Stimulated activated naive B cell treated with anti-CD40 and anti-IgM and Interleukin-4, amounts not matched to agents 10 μg/mL and 1 μg/mL and 100 μg/mL, for 72 hours (primary cell): ENCODE data around the gene ADM2.

Experiments
- ATAC-seq, 2 donors: fragments of 150-1000 bp; cut with Tn5 transposase; replicated peaks; 2 replicates each; pipeline ENCODE4 v1.10.0; 2021; ENCODE audit warnings: moderate library complexity in 1 of 2
- DNase-seq: peaks from one replicate; pipeline ENCODE4 v3.0.0; 2021
- H3K27ac Mint-ChIP-seq: one replicate; pipeline ENCODE4 v1.8.0; 2022; ENCODE audit warnings: mild to moderate bottlenecking, mixed read lengths
- H3K27me3 Mint-ChIP-seq, 2 donors: one replicate each; pipeline ENCODE4 v1.8.0; 2022; ENCODE audit warnings: mixed read lengths in 2 of 2
- H3K36me3 Mint-ChIP-seq, 2 donors: one replicate each; pipeline ENCODE4 v1.8.0; 2022; ENCODE audit warnings: mixed read lengths in 2 of 2, mild to moderate bottlenecking in 1 of 2
- H3K4me1 Mint-ChIP-seq, 2 donors: one replicate each; pipeline ENCODE4 v1.8.0; 2022; ENCODE audit warnings: mixed read lengths in 2 of 2, mild to moderate bottlenecking in 1 of 2
- H3K4me3 Mint-ChIP-seq, 2 donors: one replicate each; pipeline ENCODE4 v1.8.0; 2022; ENCODE audit warnings: mild to moderate bottlenecking in 2 of 2, mixed read lengths in 2 of 2, moderate library complexity in 1 of 2
- H3K9me3 Mint-ChIP-seq, 2 donors: one replicate each; pipeline ENCODE4 v1.8.0; 2022; ENCODE audit warnings: mixed read lengths in 2 of 2, mild to moderate bottlenecking in 1 of 2

Gene ADM2

GRCh38 chr22:50468626-50469025 is 12.7 kb upstream of the ADM2 start:
- H3K36me3 Mint-ChIP-seq: peaks cover 18 to 36% of the 10 kb centered on the region in 2 donors
- H3K4me1 Mint-ChIP-seq: peaks cover 57 to 70% of the 10 kb centered on the region in 2 donors
- peak overlapping the region; percentile 92 for H3K27ac Mint-ChIP-seq
- no peaks in the 10 kb centered on the region for H3K9me3 Mint-ChIP-seq
- H3K4me3 Mint-ChIP-seq: peak overlapping the region; percentile 65 to 80
- H3K27me3 Mint-ChIP-seq: no peaks in the 10 kb centered on the region
- ATAC-seq (no peak), DNase-seq (no peak)

GRCh38 chr22:50469377-50470305 is 11.7 kb upstream of the ADM2 start:
- no peaks in the 10 kb centered on the region for H3K9me3 Mint-ChIP-seq
- peak; percentile 90 for DNase-seq
- no peaks in the 10 kb centered on the region for H3K27me3 Mint-ChIP-seq
- H3K36me3 Mint-ChIP-seq: peaks cover 13 to 29% of the 10 kb centered on the region in 2 donors
- peak overlapping the region; percentile 65 to 80 for H3K4me3 Mint-ChIP-seq
- peak overlapping the region; percentile 92 for H3K27ac Mint-ChIP-seq
- peaks cover 62 to 77% of the 10 kb centered on the region in 2 donors for H3K4me1 Mint-ChIP-seq
- ATAC-seq: peak; percentile 78 to 85

- Mint-ChIP-seq H3K4me3 (peak overlapping the region; percentile 65 to 80), H3K9me3 (no peaks in the 10 kb centered on the region), H3K4me1 (peaks cover 67 to 83% of the 10 kb centered on the region in 2 donors), H3K27me3 (no peaks in the 10 kb centered on the region), H3K36me3 (peaks cover 13 to 28% of the 10 kb centered on the region in 2 donors), H3K27ac (peak overlapping the region; percentile 92)
- no peak for ATAC-seq
- DNase-seq: no peak
These were observed 10.9 kb upstream of the ADM2 start for GRCh38 chr22:50470491-50470890.

- H3K9me3 Mint-ChIP-seq: no peaks in the 10 kb centered on the region
- DNase-seq (no peak), ATAC-seq (no peak)
- peaks cover 8 to 22% of the 10 kb centered on the region in 2 donors for H3K36me3 Mint-ChIP-seq
- H3K4me3 Mint-ChIP-seq: peak overlapping the region; percentile 65 to 80
- H3K27ac Mint-ChIP-seq: peak overlapping the region; percentile 92
- no peaks in the 10 kb centered on the region for H3K27me3 Mint-ChIP-seq
- peaks cover 68 to 82% of the 10 kb centered on the region in 2 donors for H3K4me1 Mint-ChIP-seq
These were observed 10.0 kb upstream of the ADM2 start for GRCh38 chr22:50471197-50471847.

GRCh38 chr22:50471962-50472361 is 9.4 kb upstream of the ADM2 start:
- no peak overlapping the region for H3K27ac Mint-ChIP-seq
- no peak for DNase-seq
- H3K9me3 Mint-ChIP-seq: no peaks in the 10 kb centered on the region
- H3K36me3 Mint-ChIP-seq: peaks cover 2 to 15% of the 10 kb centered on the region in 2 donors
- ATAC-seq: no peak
- no peaks in the 10 kb centered on the region for H3K27me3 Mint-ChIP-seq
- no peak overlapping the region for H3K4me3 Mint-ChIP-seq
- H3K4me1 Mint-ChIP-seq: peaks cover 67 to 78% of the 10 kb centered on the region in 2 donors

- no peaks in the 10 kb centered on the region for H3K27me3 Mint-ChIP-seq
- peak overlapping the region; percentile 88 to 93 for H3K4me3 Mint-ChIP-seq
- peak overlapping the region; percentile 56 for H3K27ac Mint-ChIP-seq
- peaks cover 1 to 11% of the 10 kb centered on the region in 2 donors for H3K36me3 Mint-ChIP-seq
- H3K9me3 Mint-ChIP-seq: no peaks in the 10 kb centered on the region
- ATAC-seq: no peak
- DNase-seq: no peak
- H3K4me1 Mint-ChIP-seq: peaks cover 63 to 77% of the 10 kb centered on the region in 2 donors
These were observed 8.3 kb upstream of the ADM2 start for GRCh38 chr22:50473088-50473487.

- H3K27ac Mint-ChIP-seq: peak overlapping the region; percentile 89
- DNase-seq (no peak), ATAC-seq (no peak)
- H3K4me1 Mint-ChIP-seq: peaks cover 56 to 67% of the 10 kb centered on the region in 2 donors
- peak overlapping the region; percentile 88 to 93 for H3K4me3 Mint-ChIP-seq
- peaks cover 1 to 7% of the 10 kb centered on the region in 2 donors for H3K36me3 Mint-ChIP-seq
- no peaks in the 10 kb centered on the region for H3K9me3 Mint-ChIP-seq
- H3K27me3 Mint-ChIP-seq: peaks cover 0 to 4% of the 10 kb centered on the region in 2 donors
These were observed 7.3 kb upstream of the ADM2 start for GRCh38 chr22:50473855-50474671.

GRCh38 chr22:50474710-50475651 is 6.4 kb upstream of the ADM2 start, which contains the start of gene SBF1:
SBF1 (minus strand) TSS chr22:50475035; CDS start chr22:50474840, 195 bp downstream.
- Mint-ChIP-seq H3K4me3 (peak within 1 kb of the TSS; percentile 88 to 93), H3K4me1 (peaks cover 48 to 58% of the 10 kb centered on the region in 2 donors), H3K27me3 (peaks cover 4 to 6% of the 10 kb centered on the region in 2 donors), H3K36me3 (peaks cover 1 to 7% of the 10 kb centered on the region in 2 donors), H3K27ac (peak within 1 kb of the TSS; percentile 89), H3K9me3 (no peaks in the 10 kb centered on the region)
- DNase-seq (peak; percentile 86), ATAC-seq (peak; percentile 80 to 83)

GRCh38 chr22:50475652-50476002 is 5.7 kb upstream of the ADM2 start:
- Mint-ChIP-seq H3K27ac (peak overlapping the region; percentile 67), H3K27me3 (peaks cover 9 to 12% of the 10 kb centered on the region in 2 donors), H3K36me3 (peaks cover 1 to 7% of the 10 kb centered on the region in 2 donors), H3K9me3 (no peaks in the 10 kb centered on the region), H3K4me1 (peaks cover 45 to 52% of the 10 kb centered on the region in 2 donors), H3K4me3 (peak overlapping the region; percentile 83 to 88)
- no peak for DNase-seq
- no peak for ATAC-seq

- Mint-ChIP-seq H3K4me3 (peak overlapping the region; percentile 4 to 49), H3K27ac (peak overlapping the region; percentile 68)
These were observed 4.5 kb upstream of the ADM2 start for GRCh38 chr22:50476868-50477267.

GRCh38 chr22:50477923-50478322 is 3.4 kb upstream of the ADM2 start:
- Mint-ChIP-seq H3K36me3 (peaks cover 0 to 5% of the 10 kb centered on the region in 2 donors), H3K9me3 (no peaks in the 10 kb centered on the region), H3K27ac (no peak overlapping the region), H3K4me1 (peaks cover 27 to 34% of the 10 kb centered on the region in 2 donors), H3K4me3 (no peak overlapping the region), H3K27me3 (peaks cover 9 to 15% of the 10 kb centered on the region in 2 donors)
- no peak for DNase-seq
- no peak for ATAC-seq

More at GRCh38 chr22:50476868-50477267, 4.5 kb upstream of the ADM2 start:
- DNase-seq: no peak
- no peak for ATAC-seq
- peaks cover 0 to 7% of the 10 kb centered on the region in 2 donors for H3K36me3 Mint-ChIP-seq
- peaks cover 9 to 15% of the 10 kb centered on the region in 2 donors for H3K27me3 Mint-ChIP-seq
- H3K4me1 Mint-ChIP-seq: peaks cover 33 to 41% of the 10 kb centered on the region in 2 donors
- no peaks in the 10 kb centered on the region for H3K9me3 Mint-ChIP-seq

- no peaks in the 10 kb centered on the region for H3K9me3 Mint-ChIP-seq
- no peak overlapping the region for H3K4me3 Mint-ChIP-seq
- ATAC-seq (no peak), DNase-seq (no peak)
- H3K27me3 Mint-ChIP-seq: peaks cover 9 to 15% of the 10 kb centered on the region in 2 donors
- H3K4me1 Mint-ChIP-seq: peaks cover 18 to 20% of the 10 kb centered on the region in 2 donors
- no peaks in the 10 kb centered on the region for H3K36me3 Mint-ChIP-seq
- no peak overlapping the region for H3K27ac Mint-ChIP-seq
These were observed 1.6 kb upstream of the ADM2 start for GRCh38 chr22:50479721-50480120.

- peaks cover 12 to 14% of the 10 kb centered on the region in 2 donors for H3K4me1 Mint-ChIP-seq
- DNase-seq (no peak), ATAC-seq (no peak)
- no peaks in the 10 kb centered on the region for H3K36me3 Mint-ChIP-seq
- H3K27me3 Mint-ChIP-seq: peaks cover 9 to 15% of the 10 kb centered on the region in 2 donors
- H3K9me3 Mint-ChIP-seq: no peaks in the 10 kb centered on the region
- peak overlapping the region; percentile 35 to 57 for H3K4me3 Mint-ChIP-seq
- H3K27ac Mint-ChIP-seq: no peak overlapping the region
These were observed 301 bp upstream of the ADM2 start for GRCh38 chr22:50481045-50481439.
